ENCODE measurements around the gene SPPL3.
"Not testable (repeated sequence)": the region's sequence is repeated elsewhere in the genome, so short reads cannot be mapped to it uniquely, and the experiment has no call there.

The SPPL3 gene

GRCh38 chr12:120736404-120737331, 167.5 kb downstream of the SPPL3 start:
- H3K4me2 ChIP-seq (ENCODE audit: low read depth, low read length, poor library complexity, severe bottlenecking): no peak overlapping the region
- H3K9ac ChIP-seq (ENCODE audit: low read length): no peak overlapping the region
- no peaks in the 10 kb centered on the region for H3K79me2 ChIP-seq (ENCODE audit: insufficient read depth, low read length)
- H3K27me3 ChIP-seq (ENCODE audit: low read length): no peaks in the 10 kb centered on the region
- TF ChIP-seq EZH2phosphoT487 (conservative IDR thresholded peaks at IDR 0.05; ENCODE audit: low read length): no peak
- no peak for TF ChIP-seq CTCF (IDR thresholded peaks at IDR 0.05; ENCODE audit: insufficient read depth, low read length, poor library complexity, severe bottlenecking)
- H2AFZ ChIP-seq (ENCODE audit: low read depth, low read length, severe bottlenecking): no peak overlapping the region
- no peaks in the 10 kb centered on the region for H3K36me3 ChIP-seq (ENCODE audit: low read length)
- no peak overlapping the region for H3K4me3 ChIP-seq (ENCODE audit: insufficient read depth, low read length, poor library complexity, severe bottlenecking)
- H3K9me3 ChIP-seq (ENCODE audit: insufficient read depth, low read length): no peaks in the 10 kb centered on the region
- H3K9me2 ChIP-seq (replicated peaks; ENCODE audit: insufficient read depth, low read length): no peaks in the 10 kb centered on the region
- H3K27ac ChIP-seq (ENCODE audit: low read depth, low read length): no peak overlapping the region
- no peaks in the 10 kb centered on the region for H4K20me1 ChIP-seq (ENCODE audit: low read depth, low read length)
- H3F3A ChIP-seq (ENCODE audit: insufficient read depth): no peaks in the 10 kb centered on the region

GRCh38 chr12:120735181-120735580, 169.0 kb downstream of the SPPL3 start:
- H3K9ac ChIP-seq (ENCODE audit: low read length): no peak overlapping the region
- no peaks in the 10 kb centered on the region for H3F3A ChIP-seq (ENCODE audit: insufficient read depth)
- H3K27me3 ChIP-seq (ENCODE audit: low read length): no peaks in the 10 kb centered on the region
- H3K4me3 ChIP-seq (ENCODE audit: insufficient read depth, low read length, poor library complexity, severe bottlenecking): no peak overlapping the region
- no peaks in the 10 kb centered on the region for H3K9me3 ChIP-seq (ENCODE audit: insufficient read depth, low read length)
- no peaks in the 10 kb centered on the region for H3K79me2 ChIP-seq (ENCODE audit: insufficient read depth, low read length)
- TF ChIP-seq EZH2phosphoT487 (conservative IDR thresholded peaks at IDR 0.05; ENCODE audit: low read length): no peak
- no peak overlapping the region for H3K27ac ChIP-seq (ENCODE audit: low read depth, low read length)
- no peaks in the 10 kb centered on the region for H3K9me2 ChIP-seq (replicated peaks; ENCODE audit: insufficient read depth, low read length)
- H4K20me1 ChIP-seq (ENCODE audit: low read depth, low read length): no peaks in the 10 kb centered on the region
- no peak overlapping the region for H3K4me2 ChIP-seq (ENCODE audit: low read depth, low read length, poor library complexity, severe bottlenecking)
- H3K36me3 ChIP-seq (ENCODE audit: low read length): no peaks in the 10 kb centered on the region
- H2AFZ ChIP-seq (ENCODE audit: low read depth, low read length, severe bottlenecking): no peak overlapping the region

GRCh38 chr12:120734210-120734609, 169.9 kb downstream of the SPPL3 start:
- no peaks in the 10 kb centered on the region for H3F3A ChIP-seq (ENCODE audit: insufficient read depth)
- H3K4me2 ChIP-seq (ENCODE audit: low read depth, low read length, poor library complexity, severe bottlenecking): no peak overlapping the region
- H3K27me3 ChIP-seq (ENCODE audit: low read length): no peaks in the 10 kb centered on the region
- H3K79me2 ChIP-seq (ENCODE audit: insufficient read depth, low read length): no peaks in the 10 kb centered on the region
- no peak overlapping the region for H3K27ac ChIP-seq (ENCODE audit: low read depth, low read length)
- H4K20me1 ChIP-seq (ENCODE audit: low read depth, low read length): no peaks in the 10 kb centered on the region
- TF ChIP-seq CTCF (IDR thresholded peaks at IDR 0.05; ENCODE audit: insufficient read depth, low read length, poor library complexity, severe bottlenecking) (no peak), EZH2phosphoT487 (conservative IDR thresholded peaks at IDR 0.05; ENCODE audit: low read length) (no peak)
- no peak overlapping the region for H3K9ac ChIP-seq (ENCODE audit: low read length)
- no peak overlapping the region for H3K4me3 ChIP-seq (ENCODE audit: insufficient read depth, low read length, poor library complexity, severe bottlenecking)
- H3K9me3 ChIP-seq (ENCODE audit: insufficient read depth, low read length): no peaks in the 10 kb centered on the region
- H3K36me3 ChIP-seq (ENCODE audit: low read length): no peaks in the 10 kb centered on the region
- H2AFZ ChIP-seq (ENCODE audit: low read depth, low read length, severe bottlenecking): no peak overlapping the region
- no peaks in the 10 kb centered on the region for H3K9me2 ChIP-seq (replicated peaks; ENCODE audit: insufficient read depth, low read length)

- Histone ChIP-seq H3K9me2 (replicated peaks; ENCODE audit: insufficient read depth, low read length) (no peaks in the 10 kb centered on the region), H2AFZ (ENCODE audit: low read depth, low read length, severe bottlenecking) (no peak overlapping the region), H3K4me2 (ENCODE audit: low read depth, low read length, poor library complexity, severe bottlenecking) (no peak overlapping the region), H3K4me3 (ENCODE audit: insufficient read depth, low read length, poor library complexity, severe bottlenecking) (no peak overlapping the region), H3F3A (ENCODE audit: insufficient read depth) (no peaks in the 10 kb centered on the region), H3K27ac (ENCODE audit: low read depth, low read length) (no peak overlapping the region), H3K27me3 (ENCODE audit: low read length) (no peaks in the 10 kb centered on the region), H4K20me1 (ENCODE audit: low read depth, low read length) (no peaks in the 10 kb centered on the region), H3K9ac (ENCODE audit: low read length) (no peak overlapping the region), H3K36me3 (ENCODE audit: low read length) (no peaks in the 10 kb centered on the region), H3K9me3 (ENCODE audit: insufficient read depth, low read length) (no peaks in the 10 kb centered on the region), H3K79me2 (ENCODE audit: insufficient read depth, low read length) (no peaks in the 10 kb centered on the region)
- TF ChIP-seq CTCF (IDR thresholded peaks at IDR 0.05; ENCODE audit: insufficient read depth, low read length, poor library complexity, severe bottlenecking) (no peak), EZH2phosphoT487 (conservative IDR thresholded peaks at IDR 0.05; ENCODE audit: low read length) (no peak)
Observed at GRCh38 chr12:120733574-120733973, 170.6 kb downstream of the SPPL3 start.

GRCh38 chr12:120732198-120732597, 172.0 kb downstream of the SPPL3 start:
- H3K9me3 ChIP-seq (ENCODE audit: insufficient read depth, low read length); H4K20me1 ChIP-seq (ENCODE audit: low read depth, low read length); H3K27me3 ChIP-seq (ENCODE audit: low read length); H3K27ac ChIP-seq (ENCODE audit: low read depth, low read length); H3K4me2 ChIP-seq (ENCODE audit: low read depth, low read length, poor library complexity, severe bottlenecking); H3K9me2 ChIP-seq (replicated peaks; ENCODE audit: insufficient read depth, low read length); H2AFZ ChIP-seq (ENCODE audit: low read depth, low read length, severe bottlenecking); H3K36me3 ChIP-seq (ENCODE audit: low read length); H3K4me3 ChIP-seq (ENCODE audit: insufficient read depth, low read length, poor library complexity, severe bottlenecking); H3K79me2 ChIP-seq (ENCODE audit: insufficient read depth, low read length); H3F3A ChIP-seq (ENCODE audit: insufficient read depth); H3K9ac ChIP-seq (ENCODE audit: low read length): not testable (repeated sequence)
